ENCODE measurements around the gene CRYAA.

DNA sequence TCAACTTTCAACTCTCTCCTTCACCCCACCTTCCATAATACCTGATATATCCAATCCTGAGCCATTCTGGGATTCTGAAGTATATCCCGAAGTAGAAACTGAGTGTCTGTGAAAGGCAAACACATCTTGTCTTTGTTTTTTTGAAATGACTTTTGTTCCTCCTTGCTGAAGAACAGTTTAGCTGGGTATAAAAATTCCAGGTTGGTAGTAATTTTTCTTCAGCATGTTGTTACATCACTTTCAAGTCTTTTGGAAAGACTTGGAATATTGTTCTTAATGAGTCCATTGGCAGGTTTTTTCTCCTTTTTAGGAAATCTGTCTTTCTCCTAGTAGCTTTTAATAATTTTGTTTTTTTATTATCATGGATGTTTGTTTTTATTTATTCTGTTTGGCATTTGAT, 32.7 kb downstream of the CRYAA start:
- TF ChIP-seq, protein P1, sequence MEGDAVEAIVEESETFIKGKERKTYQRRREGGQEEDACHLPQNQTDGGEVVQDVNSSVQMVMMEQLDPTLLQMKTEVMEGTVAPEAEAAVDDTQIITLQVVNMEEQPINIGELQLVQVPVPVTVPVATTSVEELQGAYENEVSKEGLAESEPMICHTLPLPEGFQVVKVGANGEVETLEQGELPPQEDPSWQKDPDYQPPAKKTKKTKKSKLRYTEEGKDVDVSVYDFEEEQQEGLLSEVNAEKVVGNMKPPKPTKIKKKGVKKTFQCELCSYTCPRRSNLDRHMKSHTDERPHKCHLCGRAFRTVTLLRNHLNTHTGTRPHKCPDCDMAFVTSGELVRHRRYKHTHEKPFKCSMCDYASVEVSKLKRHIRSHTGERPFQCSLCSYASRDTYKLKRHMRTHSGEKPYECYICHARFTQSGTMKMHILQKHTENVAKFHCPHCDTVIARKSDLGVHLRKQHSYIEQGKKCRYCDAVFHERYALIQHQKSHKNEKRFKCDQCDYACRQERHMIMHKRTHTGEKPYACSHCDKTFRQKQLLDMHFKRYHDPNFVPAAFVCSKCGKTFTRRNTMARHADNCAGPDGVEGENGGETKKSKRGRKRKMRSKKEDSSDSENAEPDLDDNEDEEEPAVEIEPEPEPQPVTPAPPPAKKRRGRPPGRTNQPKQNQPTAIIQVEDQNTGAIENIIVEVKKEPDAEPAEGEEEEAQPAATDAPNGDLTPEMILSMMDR (IDR thresholded peaks at IDR 0.05), result no peak
- TF ChIP-seq POLR2A (IDR thresholded peaks at IDR 0.05), result no peak
- TF ChIP-seq POLR2AphosphoS5 (IDR thresholded peaks at IDR 0.05), result no peak
- no peak for TF ChIP-seq EP300 (IDR thresholded peaks at IDR 0.05)

Data from suprapubic skin (tissue), 4 donors.